ENCODE data around the gene CTRB1. TPM values are rescaled to one million over a fixed set of nuclear protein-coding genes. Genes with fewer than 3 reads are reported as not detected.

CTRB1 gene
- total RNA-seq, 1 donor from 2014 or later = not detected

DNA sequence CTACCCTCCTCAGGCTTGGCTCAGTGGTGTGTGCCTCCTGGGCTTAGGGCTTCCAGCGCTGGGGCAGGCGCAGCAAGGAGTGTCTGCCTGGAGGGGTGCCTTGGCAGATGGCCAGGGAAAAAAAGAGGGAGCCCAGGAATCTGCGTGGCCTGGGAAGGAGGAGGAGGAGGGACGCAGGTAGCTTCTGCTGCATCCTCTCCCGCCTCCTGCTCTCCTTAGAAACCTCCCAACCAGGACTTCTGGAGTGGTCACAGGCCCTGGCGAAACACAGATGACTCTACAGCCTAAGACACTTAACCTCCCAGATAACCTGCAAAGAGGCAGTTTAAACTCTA lies 40.0 kb downstream of the CTRB1 start:
- DNase-seq = no peak
- Mint-ChIP-seq H3K27ac (ENCODE audit: unreplicated experiment) (peak overlapping the region; percentile 96), H3K4me3 (ENCODE audit: unreplicated experiment) (peak overlapping the region; percentile 88), H3K27me3 (ENCODE audit: unreplicated experiment) (peaks cover 15% of the 10 kb centered on the region), H3K9me3 (ENCODE audit: unreplicated experiment) (peaks cover 16% of the 10 kb centered on the region), H3K4me1 (ENCODE audit: low read depth, unreplicated experiment) (peaks cover 61% of the 10 kb centered on the region), H3K36me3 (ENCODE audit: unreplicated experiment) (no peaks in the 10 kb centered on the region)
- TF ChIP-seq, protein P1, sequence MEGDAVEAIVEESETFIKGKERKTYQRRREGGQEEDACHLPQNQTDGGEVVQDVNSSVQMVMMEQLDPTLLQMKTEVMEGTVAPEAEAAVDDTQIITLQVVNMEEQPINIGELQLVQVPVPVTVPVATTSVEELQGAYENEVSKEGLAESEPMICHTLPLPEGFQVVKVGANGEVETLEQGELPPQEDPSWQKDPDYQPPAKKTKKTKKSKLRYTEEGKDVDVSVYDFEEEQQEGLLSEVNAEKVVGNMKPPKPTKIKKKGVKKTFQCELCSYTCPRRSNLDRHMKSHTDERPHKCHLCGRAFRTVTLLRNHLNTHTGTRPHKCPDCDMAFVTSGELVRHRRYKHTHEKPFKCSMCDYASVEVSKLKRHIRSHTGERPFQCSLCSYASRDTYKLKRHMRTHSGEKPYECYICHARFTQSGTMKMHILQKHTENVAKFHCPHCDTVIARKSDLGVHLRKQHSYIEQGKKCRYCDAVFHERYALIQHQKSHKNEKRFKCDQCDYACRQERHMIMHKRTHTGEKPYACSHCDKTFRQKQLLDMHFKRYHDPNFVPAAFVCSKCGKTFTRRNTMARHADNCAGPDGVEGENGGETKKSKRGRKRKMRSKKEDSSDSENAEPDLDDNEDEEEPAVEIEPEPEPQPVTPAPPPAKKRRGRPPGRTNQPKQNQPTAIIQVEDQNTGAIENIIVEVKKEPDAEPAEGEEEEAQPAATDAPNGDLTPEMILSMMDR (IDR thresholded peaks at IDR 0.05; ENCODE audit: partially characterized antibody, unreplicated experiment) = no peak

DNA sequence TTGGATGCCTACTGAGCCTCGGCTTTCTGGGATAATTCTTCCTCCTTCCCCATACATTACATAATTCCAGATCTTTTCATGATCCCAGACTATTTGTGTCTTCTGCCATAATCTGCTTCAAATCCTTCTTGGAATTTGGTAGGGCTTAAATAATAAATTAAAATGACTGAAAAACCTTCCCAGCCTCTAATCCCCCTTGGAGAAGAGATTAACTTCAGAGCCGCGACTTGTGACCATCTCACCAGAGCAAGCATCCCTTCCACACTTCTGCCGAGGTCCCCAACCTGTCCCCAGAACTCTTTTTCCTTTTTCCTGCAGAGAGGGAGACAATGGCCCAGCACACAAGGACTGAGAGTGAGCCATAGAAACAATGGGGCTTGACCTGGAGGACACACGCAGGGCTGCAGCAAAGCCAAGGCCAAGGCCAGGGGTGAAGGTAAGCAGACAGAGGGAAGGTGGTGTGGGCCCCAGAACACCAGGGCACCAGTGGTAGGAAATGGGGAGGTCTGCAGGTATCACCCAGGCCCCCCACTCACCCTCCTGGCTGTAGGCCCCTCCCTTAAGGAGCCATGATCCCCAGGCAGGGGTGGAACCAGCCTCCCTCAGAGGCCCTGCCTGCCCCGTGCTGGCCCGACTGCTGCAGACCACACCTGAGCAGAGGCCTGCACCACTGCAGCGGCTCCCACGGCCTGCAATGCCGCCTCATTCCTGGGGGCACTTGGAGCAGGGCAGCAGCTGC lies 42.2 kb downstream of the CTRB1 start:
- no peaks in the 10 kb centered on the region for H3K36me3 Mint-ChIP-seq (ENCODE audit: unreplicated experiment)
- TF ChIP-seq, protein P1 (IDR thresholded peaks at IDR 0.05; ENCODE audit: partially characterized antibody, unreplicated experiment) = no peak
- H3K27me3 Mint-ChIP-seq (ENCODE audit: unreplicated experiment) = peaks cover 25% of the 10 kb centered on the region
- peak overlapping the region; percentile 74 for H3K4me3 Mint-ChIP-seq (ENCODE audit: unreplicated experiment)
- peaks cover 51% of the 10 kb centered on the region for H3K4me1 Mint-ChIP-seq (ENCODE audit: low read depth, unreplicated experiment)
- DNase-seq = no peak
- peak overlapping the region; percentile 84 for H3K27ac Mint-ChIP-seq (ENCODE audit: unreplicated experiment)
- peaks cover 20% of the 10 kb centered on the region for H3K9me3 Mint-ChIP-seq (ENCODE audit: unreplicated experiment)

DNA sequence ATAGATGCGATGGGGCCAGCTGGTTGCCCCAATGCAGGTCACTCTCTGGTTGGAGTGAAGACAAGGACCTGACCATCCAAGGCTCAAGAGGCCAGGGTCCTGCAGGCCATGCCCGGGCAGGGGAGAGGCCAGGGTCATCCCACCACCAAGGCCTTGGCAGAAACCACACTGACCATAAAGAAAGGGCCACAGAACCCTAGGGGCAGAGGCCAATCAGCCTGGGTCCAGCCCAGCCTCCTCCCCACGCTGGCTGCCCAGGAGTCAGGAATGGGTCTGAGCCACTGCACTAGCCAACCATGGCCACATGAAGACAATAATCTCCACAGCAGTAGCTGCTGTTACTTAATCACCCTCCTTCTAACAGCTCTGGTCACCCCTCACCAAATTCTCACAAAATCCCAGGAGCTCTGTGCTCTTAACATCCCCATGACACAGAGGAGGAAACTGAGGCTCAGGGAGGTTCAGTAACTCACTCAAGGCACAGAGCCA lies 42.8 kb downstream of the CTRB1 start:
- no peaks in the 10 kb centered on the region for H3K36me3 Mint-ChIP-seq (ENCODE audit: unreplicated experiment)
- no peak for DNase-seq
- H3K4me1 Mint-ChIP-seq (ENCODE audit: low read depth, unreplicated experiment) = peaks cover 53% of the 10 kb centered on the region
- peaks cover 20% of the 10 kb centered on the region for H3K9me3 Mint-ChIP-seq (ENCODE audit: unreplicated experiment)
- H3K27me3 Mint-ChIP-seq (ENCODE audit: unreplicated experiment) = peaks cover 27% of the 10 kb centered on the region
- peak overlapping the region; percentile 72 for H3K27ac Mint-ChIP-seq (ENCODE audit: unreplicated experiment)
- TF ChIP-seq, protein P1 (IDR thresholded peaks at IDR 0.05; ENCODE audit: partially characterized antibody, unreplicated experiment) = no peak
- peak overlapping the region; percentile 54 for H3K4me3 Mint-ChIP-seq (ENCODE audit: unreplicated experiment)

DNA sequence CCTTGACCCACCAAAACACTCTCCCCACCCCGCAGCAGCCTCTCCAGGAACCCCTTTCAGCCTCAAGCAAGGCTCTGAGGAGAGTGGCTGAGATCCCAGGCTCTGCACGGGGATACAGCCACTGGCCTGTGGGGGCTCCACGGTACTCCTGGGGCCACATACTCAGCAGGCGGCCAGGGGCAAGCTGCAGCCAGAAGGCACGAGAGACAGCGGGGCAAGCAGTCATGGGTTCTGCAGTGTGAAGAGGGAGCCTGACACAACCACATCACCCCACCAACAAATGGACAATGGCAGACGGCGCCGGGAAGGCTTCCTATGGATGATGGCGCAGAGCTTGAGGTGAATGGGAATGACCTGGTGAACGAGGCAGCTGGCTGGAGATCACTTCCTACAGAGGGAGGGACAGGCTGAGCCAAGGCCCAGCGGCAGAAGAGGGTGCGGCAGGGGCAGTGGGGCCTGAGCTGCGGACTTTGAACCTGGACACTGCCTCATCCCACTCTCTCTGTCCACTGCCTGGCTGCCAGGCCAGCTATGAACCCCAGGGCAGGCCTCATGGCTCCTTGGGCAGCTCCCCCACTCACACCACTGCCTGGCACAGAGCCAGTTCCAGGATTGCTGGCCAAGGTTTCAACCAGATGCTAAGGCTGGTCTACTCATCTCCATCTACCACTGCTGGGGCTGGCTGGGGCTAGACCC lies 43.5 kb downstream of the CTRB1 start:
- H3K27ac Mint-ChIP-seq (ENCODE audit: unreplicated experiment) = peak overlapping the region; percentile 72
- DNase-seq = no peak
- peaks cover 27% of the 10 kb centered on the region for H3K27me3 Mint-ChIP-seq (ENCODE audit: unreplicated experiment)
- peak overlapping the region; percentile 90 for H3K4me3 Mint-ChIP-seq (ENCODE audit: unreplicated experiment)
- TF ChIP-seq, protein P1 (IDR thresholded peaks at IDR 0.05; ENCODE audit: partially characterized antibody, unreplicated experiment) = no peak
- peaks cover 52% of the 10 kb centered on the region for H3K4me1 Mint-ChIP-seq (ENCODE audit: low read depth, unreplicated experiment)
- peaks cover 20% of the 10 kb centered on the region for H3K9me3 Mint-ChIP-seq (ENCODE audit: unreplicated experiment)
- no peaks in the 10 kb centered on the region for H3K36me3 Mint-ChIP-seq (ENCODE audit: unreplicated experiment)

DNA sequence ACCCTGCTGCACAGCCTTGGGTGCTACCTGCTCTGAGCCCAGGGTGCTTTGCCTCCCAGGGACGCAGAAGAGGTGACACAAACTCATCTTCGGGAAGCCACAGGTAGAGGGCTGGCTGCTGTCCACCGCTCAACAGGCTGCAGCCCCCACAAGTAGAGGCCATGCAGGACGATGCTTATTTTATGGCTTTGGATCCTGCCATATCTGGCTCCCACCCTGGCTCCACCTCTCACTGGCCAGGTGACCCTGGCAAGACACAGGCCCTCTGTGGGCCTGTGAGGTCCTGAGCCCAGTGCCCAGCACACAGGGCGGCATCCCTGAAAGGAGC lies 44.0 kb downstream of the CTRB1 start:
- Mint-ChIP-seq H3K4me3 (ENCODE audit: unreplicated experiment) (peak overlapping the region; percentile 90), H3K27me3 (ENCODE audit: unreplicated experiment) (peaks cover 27% of the 10 kb centered on the region), H3K9me3 (ENCODE audit: unreplicated experiment) (peaks cover 20% of the 10 kb centered on the region), H3K27ac (ENCODE audit: unreplicated experiment) (peak overlapping the region; percentile 38), H3K4me1 (ENCODE audit: low read depth, unreplicated experiment) (peaks cover 51% of the 10 kb centered on the region), H3K36me3 (ENCODE audit: unreplicated experiment) (no peaks in the 10 kb centered on the region)
- DNase-seq = no peak
- TF ChIP-seq, protein P1 (IDR thresholded peaks at IDR 0.05; ENCODE audit: partially characterized antibody, unreplicated experiment) = no peak
